Kidney capillary endothelial cell (primary cell): Measurements from ENCODE around the gene DAG1.
"Not testable (repeated sequence)": the region's sequence is repeated elsewhere in the genome, so short reads cannot be mapped to it uniquely, and the experiment has no call there.

Experiments used
- DNase-seq: peaks from one replicate; pipeline ENCODE4 v3.0.0-alpha.2; 2018; ENCODE audit warnings: low spot score

Gene DAG1

GRCh38 chr3:49470714-49471420 lies 800 bp downstream of the DAG1 start:
- peak; percentile 44 for DNase-seq

GRCh38 chr3:49471856-49472495 lies 1.9 kb downstream of the DAG1 start:
- DNase-seq, result no peak

DNA sequence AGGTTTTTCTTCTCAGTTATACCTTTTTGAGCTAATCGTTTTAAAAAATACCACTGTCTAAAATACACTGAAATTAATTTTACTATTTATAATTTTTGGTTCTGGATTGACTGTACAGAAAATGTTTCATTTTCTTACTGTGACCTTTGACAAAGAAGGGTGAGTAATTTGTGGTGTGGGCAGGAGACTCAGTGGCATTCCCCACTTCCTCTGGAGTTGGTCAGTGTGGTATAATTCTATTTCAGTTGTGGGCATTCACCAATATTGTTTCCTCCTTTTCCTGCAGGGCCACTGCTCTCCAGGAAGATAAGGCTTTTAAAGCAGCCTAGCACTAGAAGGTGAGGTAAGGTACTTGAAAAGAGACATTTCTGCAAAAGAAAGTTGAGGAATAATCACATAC lies 6.5 kb downstream of the DAG1 start:
- peak; percentile 69 for DNase-seq

GRCh38 chr3:49482766-49483165 lies 12.7 kb downstream of the DAG1 start:
- no peak for DNase-seq

DNA sequence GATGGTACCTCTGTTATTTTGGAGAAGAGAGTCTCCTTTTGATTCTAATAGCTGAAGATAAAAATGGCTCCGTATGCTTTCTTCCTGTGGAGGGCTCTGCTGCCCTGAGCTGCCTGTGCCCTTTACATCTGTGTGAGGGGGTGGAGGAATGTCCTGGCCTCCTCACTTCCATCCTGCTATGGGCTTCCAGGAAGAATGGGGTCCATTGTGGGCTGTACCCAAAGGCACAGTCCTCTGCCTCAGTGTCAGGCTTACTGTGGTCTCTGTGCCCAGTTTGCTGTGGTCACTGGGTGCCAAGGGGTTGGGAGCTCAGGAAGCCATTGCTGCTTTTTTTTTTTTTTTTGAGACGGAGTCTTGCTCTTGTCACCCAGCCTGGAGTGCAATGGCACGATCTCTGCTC lies 14.4 kb downstream of the DAG1 start:
- DNase-seq, result no peak

GRCh38 chr3:49489247-49489646 lies 19.2 kb downstream of the DAG1 start:
- DNase-seq, result no peak

DNA sequence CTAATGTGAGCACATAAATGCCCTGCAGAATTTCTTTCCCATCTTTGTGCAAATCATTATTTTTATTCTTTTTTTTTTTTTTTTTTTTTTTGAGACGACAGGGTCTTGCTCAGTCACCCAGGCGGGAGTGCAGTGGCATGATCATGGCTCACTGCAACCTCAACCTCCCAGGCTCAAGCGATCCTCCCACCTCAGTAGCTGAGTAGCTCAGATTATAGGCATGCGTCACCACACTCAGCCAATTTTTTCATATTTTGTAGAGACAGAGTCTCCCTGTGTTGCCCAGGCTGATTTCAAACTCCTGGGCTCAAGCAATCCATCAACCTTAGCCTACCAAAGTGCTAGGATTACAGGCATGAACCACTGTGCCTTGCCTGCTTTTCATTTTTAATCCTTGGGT lies 22.9 kb downstream of the DAG1 start:
- no peak for DNase-seq

DNA sequence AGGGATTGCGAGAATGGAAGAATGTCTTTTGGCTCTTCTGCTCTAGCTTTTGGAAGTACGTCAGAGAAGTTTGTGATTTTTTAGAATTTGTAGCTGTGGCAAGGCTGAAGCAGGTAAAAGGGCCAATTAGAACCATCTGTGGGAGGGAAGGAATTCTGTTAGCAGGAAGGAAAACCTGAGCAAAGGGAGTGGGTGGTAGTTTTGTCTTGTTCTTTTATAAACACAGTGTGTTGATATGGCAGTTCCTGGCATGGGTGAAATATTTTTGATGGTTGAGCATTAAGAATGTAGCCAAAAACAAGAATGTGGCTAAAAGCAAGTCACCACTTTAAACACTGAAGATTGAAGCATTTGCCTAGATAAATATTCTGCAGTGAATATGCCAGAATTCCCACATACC lies 23.8 kb downstream of the DAG1 start:
- DNase-seq, result no peak

DNA sequence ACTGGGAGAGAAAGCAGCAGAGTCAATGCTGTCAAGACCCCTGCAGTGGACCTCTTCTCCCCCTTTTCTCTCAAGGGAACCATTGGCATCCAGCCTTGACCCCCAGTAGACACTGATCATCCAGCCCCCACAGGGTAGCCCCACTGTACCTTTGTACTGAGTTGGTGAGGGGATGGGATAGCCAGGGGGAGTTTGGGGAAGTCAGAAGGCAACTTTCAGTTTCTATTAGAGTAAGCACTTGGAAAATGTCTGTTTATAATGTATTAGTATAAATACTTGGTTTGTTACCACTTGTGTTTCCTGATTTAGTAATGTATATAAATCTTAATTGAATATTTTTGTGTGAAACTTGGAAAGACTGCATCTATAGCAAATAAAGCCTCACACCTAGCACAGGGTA lies 25.0 kb downstream of the DAG1 start:
- DNase-seq, result no peak

DNA sequence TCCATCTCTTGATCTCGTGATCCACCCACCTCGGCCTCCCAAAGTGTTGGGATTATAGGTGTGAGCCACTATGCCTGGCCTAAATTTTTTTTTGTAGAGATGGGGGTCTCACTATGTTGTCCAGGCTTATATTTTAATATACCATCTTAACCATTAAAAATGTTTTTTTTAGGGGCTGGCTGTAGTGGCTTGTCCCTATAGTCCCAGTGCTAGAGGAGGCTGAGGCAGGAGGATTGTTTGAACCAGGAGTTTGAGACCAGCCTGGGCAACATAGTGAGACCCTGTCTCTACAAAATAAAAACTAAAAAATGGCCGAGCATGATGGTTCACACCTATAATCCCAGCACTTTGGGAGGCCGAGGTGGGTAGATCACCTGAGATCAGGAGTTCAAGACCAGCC lies 26.8 kb downstream of the DAG1 start:
- DNase-seq, result not testable (repeated sequence)

- no peak for DNase-seq
Observed at GRCh38 chr3:49497606-49498005, 27.5 kb downstream of the DAG1 start.

GRCh38 chr3:49498239-49498638 lies 28.2 kb downstream of the DAG1 start:
- no peak for DNase-seq

GRCh38 chr3:49498648-49499047 lies 28.6 kb downstream of the DAG1 start:
- no peak for DNase-seq

DNA sequence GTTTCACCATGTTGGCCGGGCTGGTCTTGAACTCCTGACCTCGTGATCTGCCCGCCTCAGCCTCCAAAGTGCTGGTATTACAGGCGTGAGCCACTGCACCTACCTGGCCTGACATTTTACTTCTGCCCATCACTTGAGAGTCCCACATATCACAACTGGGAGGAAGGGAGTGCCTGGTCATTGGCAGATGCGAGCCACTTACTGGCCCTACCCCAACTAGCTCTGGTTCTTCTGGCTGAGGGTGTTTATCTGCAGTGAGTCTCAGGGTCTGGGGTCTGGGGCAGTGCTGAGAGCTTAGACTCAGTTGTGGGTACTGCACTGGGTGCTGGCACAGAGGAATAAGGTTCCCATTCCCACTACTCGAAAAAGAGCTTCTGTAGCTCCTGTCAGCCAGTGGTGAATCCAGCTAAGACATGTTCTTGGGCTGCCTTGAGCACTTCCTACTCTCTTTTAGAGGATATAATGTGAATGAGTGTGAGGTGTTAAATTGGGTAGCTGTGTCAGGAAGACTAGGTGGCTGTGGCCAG lies 30.2 kb downstream of the DAG1 start:
- DNase-seq, result no peak

- DNase-seq, result no peak
Observed at GRCh38 chr3:49500732-49501609, 30.9 kb downstream of the DAG1 start.

- DNase-seq, result no peak
Observed at GRCh38 chr3:49501842-49502241, 31.8 kb downstream of the DAG1 start.

DNA sequence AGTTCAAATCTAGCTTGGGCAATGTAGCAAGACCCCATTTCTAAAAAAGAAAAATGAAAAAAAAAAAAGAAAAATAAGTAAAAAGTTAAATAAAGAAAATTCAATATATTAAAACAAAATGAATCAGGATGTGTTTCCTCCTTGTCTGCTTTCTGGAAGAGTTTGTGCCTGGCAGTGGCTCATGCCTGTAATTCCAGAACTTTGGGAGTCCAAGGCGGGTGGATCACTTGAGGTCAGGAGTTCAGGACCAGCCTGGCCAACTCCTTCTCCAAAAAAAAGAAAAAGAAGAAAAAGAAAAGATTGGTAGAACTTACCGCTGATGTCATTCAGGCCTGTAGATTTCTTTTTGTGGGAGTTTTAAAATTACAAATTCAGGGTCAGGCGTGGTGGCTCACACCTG lies 36.8 kb downstream of the DAG1 start:
- DNase-seq, result no peak

- DNase-seq, result no peak
Observed at GRCh38 chr3:49509028-49509561, 39.0 kb downstream of the DAG1 start.

DNA sequence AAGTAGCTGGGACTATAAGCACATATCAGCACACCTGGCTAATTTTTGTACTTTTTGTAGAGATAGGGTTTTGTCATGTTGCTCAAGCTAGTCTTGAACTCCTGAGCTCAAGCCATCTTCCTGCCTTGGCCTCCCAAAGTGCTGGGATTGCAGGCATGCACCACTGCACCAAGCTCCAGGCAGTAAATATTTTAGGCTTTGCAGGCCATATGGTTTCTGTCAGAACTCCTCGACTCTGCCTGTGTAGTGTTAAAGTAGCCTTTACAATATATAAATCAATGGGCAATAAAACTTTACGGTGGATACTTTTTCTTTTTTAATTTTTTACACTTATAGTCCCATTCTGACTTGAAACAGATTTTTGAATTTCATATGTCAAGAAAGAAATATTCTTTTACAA lies 41.6 kb downstream of the DAG1 start:
- DNase-seq, result no peak

GRCh38 chr3:49512781-49513355 lies 42.8 kb downstream of the DAG1 start:
- DNase-seq, result no peak

- DNase-seq, result no peak
Observed at GRCh38 chr3:49513494-49514124, 43.5 kb downstream of the DAG1 start.

- no peak for DNase-seq
Observed at GRCh38 chr3:49518016-49518415, 47.9 kb downstream of the DAG1 start.
